Ureter (tissue), 1 donor: ENCODE data around the gene MAIP1. TPM values are rescaled to one million over a fixed set of nuclear protein-coding genes. Genes with fewer than 3 reads are reported as not detected.

ENCODE experiments used
- DNase-seq: peaks from one replicate; pipeline ENCODE4 v3.0.0-alpha.2; 2020; ENCODE audit warnings: low spot score
- total RNA-seq: library from RNA; stranded (reverse); gene quantifications from one replicate; pipeline ENCODE4 v1.2.4, GENCODE V29; 2023
- donor health status: DM: yes; HTN: yes; CAD: no.

Gene MAIP1
- total RNA-seq, 1 donor from 2014 or later = 14.1 TPM

- DNase-seq = no peak
Measured at GRCh38 chr2:199950396-199950795, 5.0 kb upstream of the MAIP1 start.

- DNase-seq = no peak
Measured at GRCh38 chr2:199951023-199951422, 4.4 kb upstream of the MAIP1 start.

DNA sequence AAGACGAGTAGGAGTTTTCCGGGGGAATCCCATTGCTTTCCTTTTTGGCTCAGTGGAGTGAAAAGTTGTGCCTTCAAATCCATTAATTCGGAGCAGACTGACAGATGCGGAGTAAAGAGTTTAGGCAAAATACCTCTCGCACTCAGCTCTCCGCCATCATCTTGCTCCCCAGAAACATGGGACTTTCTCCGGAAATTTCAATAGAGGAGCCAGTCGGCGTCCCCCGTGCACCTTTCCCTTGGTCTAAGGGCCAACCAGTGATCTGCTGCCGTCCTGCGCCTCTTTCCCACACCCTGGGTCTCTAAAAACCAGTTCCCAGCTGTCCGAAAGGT, 409 bp upstream of the MAIP1 start:
- DNase-seq = no peak

DNA sequence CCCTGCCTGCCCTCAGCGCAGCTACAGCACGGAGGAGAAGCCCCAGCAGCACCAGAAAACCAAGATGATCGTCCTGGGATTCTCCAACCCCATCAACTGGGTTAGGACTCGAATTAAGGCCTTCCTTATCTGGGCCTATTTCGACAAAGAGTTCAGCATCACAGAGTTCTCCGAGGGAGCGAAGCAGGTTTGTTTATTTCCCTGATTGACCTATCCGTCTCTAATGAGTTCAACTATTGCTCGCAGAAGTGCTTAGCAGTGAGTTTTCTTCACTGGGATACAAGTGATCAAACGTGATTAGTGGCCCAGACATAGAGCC, 639 bp downstream of the MAIP1 start:
- no peak for DNase-seq

GRCh38 chr2:199958014-199958413, 2.6 kb downstream of the MAIP1 start:
- DNase-seq = no peak

DNA sequence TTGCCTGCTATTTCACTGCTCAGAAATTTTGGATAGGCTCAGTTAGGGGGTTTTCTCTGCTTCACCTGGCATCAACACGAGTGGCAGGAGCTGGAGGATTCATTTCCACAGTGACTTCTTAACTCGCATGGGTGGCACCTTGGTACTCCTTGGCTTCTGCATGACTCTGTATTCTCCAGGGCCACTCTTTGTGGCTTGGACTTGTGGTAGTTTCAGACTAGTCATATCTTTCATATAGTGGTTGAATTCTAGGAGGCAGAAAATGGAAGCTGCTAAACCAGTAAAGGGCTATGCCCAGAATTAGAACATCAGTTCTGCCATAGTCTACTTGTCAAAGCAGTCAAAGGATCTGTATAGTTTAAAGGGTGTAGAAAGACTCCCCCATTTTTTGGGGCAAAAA, 6.8 kb downstream of the MAIP1 start:
- DNase-seq = no peak

GRCh38 chr2:199966405-199966804, 11.0 kb downstream of the MAIP1 start:
- no peak for DNase-seq

DNA sequence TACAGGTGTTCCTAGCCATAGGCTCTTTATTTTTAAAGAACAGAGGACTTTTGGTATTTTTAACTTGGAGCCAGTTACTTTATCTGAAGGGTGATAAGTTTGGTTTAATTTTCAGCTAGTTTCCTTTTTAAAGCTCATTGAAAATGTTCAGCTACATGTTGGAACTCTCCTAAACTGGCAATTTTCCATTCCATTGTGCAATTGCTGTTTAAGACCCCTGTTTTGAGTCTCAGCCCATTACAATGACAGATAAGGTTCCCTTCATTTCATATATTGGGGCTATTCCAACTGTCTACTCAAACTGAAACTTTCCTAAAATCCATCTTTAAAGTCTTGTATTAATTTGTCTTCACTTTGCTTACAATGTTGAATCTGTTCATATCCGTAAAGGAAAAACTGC, 11.6 kb downstream of the MAIP1 start:
- DNase-seq = no peak

DNA sequence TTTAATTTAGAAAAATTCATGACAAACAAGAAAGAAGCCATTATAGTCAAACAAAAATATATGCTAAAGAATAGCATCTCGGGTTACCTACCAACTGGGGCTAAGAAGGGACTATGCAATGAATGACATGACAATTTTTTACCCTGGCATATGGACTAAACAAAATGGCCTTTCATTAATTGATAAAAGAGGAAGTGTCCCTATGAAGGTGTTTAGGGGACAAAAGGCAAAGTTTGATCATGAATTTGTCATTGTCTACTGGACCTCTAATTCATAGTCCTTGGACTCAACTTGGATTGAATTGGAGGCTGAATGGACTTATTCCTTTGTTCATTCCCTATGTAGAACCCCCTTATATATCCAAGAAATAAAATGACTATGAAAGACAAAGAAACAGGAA, 12.7 kb downstream of the MAIP1 start:
- no peak for DNase-seq

DNA sequence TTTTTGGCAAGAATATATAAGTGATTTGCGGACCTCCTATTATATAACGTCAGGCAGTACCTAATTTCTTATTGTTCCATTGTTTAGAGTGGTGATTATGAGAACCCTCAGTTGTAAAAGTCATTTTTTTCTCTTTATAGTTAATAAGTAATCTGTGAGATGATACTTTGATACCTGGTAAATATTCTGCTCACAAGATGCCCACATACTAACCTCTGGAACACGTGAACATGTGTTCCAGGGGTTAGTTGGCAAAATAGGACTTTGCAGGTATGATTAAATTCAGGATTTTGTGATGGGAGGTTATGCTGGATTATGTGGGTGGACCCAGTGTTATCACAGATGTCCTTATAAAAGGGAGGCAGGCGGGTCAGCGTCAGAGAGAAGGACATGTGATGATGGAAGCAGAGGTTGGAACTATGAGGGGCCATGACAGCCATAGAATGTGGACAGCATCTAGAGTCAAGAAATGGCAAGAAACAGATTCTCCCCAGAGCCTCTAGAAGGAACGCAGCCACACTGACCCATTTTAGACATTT, 16.8 kb downstream of the MAIP1 start:
- no peak for DNase-seq

GRCh38 chr2:199973703-199974102, 18.3 kb downstream of the MAIP1 start:
- DNase-seq = no peak

DNA sequence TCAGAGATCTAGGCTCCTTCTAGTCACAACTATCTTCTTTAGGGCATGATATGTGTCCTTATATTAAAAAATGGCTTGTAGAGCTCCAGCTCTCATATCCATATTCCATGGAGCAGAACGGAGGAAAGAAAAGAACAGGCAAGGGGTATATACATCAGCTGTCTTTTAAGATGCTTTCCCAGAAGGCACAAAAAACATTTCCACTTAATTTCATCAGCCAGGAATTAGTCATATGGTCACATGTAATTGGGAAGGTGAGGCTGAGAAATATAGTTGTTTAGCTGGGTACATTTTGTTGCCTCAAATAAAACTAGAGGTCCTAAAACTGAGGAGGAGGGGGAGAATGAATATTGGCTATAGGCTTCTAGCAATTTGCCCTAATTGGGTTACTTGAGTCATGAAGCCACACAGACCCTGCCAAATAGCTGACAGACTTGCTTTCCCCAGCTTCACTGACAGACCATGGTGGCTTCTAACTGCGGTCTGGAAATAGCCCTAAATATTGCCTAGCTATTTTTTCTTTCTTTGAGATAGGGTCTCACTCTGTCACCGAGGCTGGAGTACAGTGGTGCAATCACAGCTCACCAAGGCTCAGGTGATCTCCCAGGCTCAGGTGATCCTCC, 20.0 kb downstream of the MAIP1 start:
- no peak for DNase-seq

- DNase-seq = peak; percentile 79
Measured at GRCh38 chr2:199977984-199978415, 22.6 kb downstream of the MAIP1 start.

DNA sequence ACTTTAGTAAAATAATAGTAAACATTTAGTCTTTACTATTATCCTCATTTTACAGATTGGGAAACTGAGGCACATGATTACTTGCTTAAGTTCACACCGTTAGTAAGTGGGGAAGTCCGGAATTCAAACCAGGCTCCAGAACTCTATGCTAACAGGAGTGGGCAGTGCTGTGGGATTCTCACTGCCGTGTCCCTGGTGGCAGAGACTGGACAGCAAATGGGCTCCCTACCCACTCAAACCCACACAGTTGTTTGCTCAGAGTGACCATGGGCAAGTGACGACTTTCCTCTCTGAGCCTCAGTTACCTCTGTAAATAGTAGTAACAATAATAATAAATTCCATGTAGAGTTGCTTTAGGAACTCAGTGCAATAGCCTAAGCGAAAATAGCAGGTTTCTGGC, 24.0 kb downstream of the MAIP1 start:
- no peak for DNase-seq

DNA sequence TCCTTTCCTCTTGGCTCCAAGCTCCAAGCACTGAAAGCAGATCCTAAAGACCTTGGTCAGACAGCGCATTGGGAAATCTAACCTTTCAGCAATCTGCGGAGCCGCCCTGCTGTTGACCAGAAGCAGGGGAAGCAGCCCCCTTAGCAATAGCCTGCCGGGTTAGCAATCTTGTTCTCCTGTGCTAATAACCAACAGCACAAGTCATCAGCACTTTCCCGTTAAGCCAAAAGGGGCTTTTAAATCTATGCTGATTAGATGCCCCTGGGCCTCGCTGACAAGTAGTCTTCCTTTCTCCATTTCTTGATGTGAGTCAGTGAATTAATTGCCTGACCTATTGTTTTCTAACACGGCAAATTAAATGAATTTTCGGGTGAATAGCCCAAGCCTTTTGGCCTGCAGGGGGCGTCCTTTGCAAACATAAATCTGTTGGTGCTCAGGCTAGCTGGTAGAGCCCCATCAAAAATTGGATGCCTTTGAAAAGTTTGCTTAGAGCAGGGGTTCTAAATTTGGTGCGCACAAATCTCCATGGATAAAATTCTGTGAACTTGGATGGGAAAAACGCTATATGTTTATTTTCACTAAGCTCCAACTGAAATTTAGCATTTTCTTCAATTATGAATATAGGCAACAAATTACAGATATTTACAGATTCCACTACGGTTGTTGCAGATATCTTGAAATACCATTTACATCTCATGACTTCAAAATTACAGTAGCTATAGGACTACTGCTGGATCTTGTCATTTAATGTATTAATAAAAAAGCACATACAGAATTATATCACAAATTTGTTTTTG, 24.6 kb downstream of the MAIP1 start:
- peak; percentile 87 for DNase-seq

GRCh38 chr2:199982126-199982843, 26.9 kb downstream of the MAIP1 start:
- peak; percentile 65 for DNase-seq

GRCh38 chr2:199983534-199983933, 28.2 kb downstream of the MAIP1 start:
- no peak for DNase-seq

DNA sequence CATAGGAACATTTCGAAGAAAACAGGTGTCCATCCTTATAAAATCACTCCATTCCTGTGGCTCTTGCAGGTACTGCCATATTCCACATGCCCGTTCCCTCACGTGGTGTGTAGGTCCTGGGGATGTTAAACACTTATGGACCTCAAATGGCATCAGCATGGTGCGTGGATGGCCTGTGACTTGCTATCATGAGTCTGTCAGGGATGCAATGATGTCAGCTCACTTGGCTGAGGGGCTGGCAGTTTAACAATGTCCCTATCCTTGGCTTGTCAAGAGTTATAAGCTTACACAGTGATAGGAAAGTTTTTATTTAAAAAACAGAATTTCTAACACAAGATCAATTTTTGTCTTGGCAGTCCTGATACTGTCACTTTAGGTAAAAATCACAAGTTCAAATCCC, 28.8 kb downstream of the MAIP1 start:
- no peak for DNase-seq

DNA sequence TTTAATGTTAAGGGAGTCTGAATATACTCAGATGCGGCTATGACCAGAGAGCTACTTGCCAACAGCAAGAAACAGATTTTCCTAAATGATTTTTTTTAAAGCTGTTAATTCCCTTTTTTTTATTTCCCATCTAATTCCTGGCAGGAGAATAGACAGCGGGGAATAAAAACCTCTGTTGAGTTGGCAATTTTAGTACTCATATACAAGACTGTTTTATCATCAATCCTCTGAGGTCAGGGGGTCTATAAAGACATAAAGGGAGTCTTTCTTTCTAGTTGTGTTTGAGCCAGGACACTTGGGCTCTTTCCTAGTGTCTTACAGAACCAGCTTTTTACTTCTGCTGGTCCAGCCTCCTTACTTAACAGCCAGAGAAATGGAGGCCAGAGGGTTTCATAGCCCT, 29.4 kb downstream of the MAIP1 start:
- DNase-seq = no peak

- peak; percentile 63 for DNase-seq
Measured at GRCh38 chr2:199985625-199986207, 30.3 kb downstream of the MAIP1 start.

- DNase-seq = no peak
Measured at GRCh38 chr2:199987586-199987985, 32.2 kb downstream of the MAIP1 start.

DNA sequence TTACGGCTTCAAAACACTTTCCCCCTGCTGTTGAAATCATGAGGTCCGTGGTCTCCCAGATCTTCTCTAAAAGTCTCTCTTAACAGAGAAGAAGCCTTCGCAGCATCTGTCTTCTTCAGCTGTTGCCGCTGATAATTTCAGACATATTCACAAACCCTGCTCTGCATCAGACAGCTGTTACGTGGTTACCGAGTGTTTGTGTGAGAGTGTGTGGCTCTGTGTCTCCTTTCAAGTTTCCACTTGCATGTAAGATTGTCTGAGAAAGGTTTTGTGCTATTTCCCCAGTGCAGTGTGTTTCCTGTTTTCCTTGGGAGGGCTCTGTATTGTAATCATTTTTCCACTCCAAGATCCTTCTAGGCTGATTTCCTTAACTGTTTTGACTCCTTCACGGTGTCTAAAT, 32.8 kb downstream of the MAIP1 start:
- DNase-seq = no peak

- DNase-seq = no peak
Measured at GRCh38 chr2:199989822-199990221, 34.4 kb downstream of the MAIP1 start.
